Left lung (tissue), 10 donors: ENCODE results near the gene KCNC4. TPM values are rescaled to one million over a fixed set of nuclear protein-coding genes. Genes with fewer than 3 reads are reported as not detected.

Source experiments
- ATAC-seq: fragments of 200-7000 bp; cut with Tn5 transposase; one replicate; pipeline ENCODE4 v1.9.1; 2020; ENCODE audit warnings: moderate library complexity
- DNase-seq, 4 donors: peaks; one replicate each; pipeline ENCODE4 v3.0.0-alpha.2; 2013 to 2020
- H3K27ac ChIP-seq, 2 donors: fragments of 200-600 bp; sonication (generic) in 1 of 2; one replicate each; pipeline versions ENCODE4 v1.5.0 to v1.8.0; 2020 to 2021
- H3K27me3 ChIP-seq, 2 donors: fragments of 200-600 bp; sonication (generic) in 1 of 2; one replicate each; pipeline versions ENCODE4 v1.5.0 to v1.8.0; 2020 to 2021
- H3K36me3 ChIP-seq, 2 donors: fragments of 200-600 bp; sonication (generic) in 1 of 2; one replicate each; pipeline versions ENCODE4 v1.5.0 to v1.8.0; 2020 to 2021
- H3K4me1 ChIP-seq, 2 donors: fragments of 200-600 bp; one replicate each; pipeline ENCODE4 v1.8.0; 2021
- H3K4me3 ChIP-seq, 2 donors: fragments of 200-600 bp; sonication (generic) in 1 of 2; one replicate each; pipeline versions ENCODE4 v1.5.0 to v1.8.0; 2020 to 2021; ENCODE audit warnings: mild to moderate bottlenecking in 1 of 2
- H3K9me3 ChIP-seq, 2 donors: fragments of 200-600 bp; sonication (generic) in 1 of 2; one replicate each; pipeline versions ENCODE4 v1.5.0 to v1.8.0; 2020 to 2021
- intact Hi-C, 2 donors: fragments of 100-400 bp; cut with DNase I; formaldehyde crosslinking; loops; one replicate each; pipeline versions ENCODE4 v1.11.2 to v1.14.2; 2022
- polyA plus RNA-seq, 6 donors: library from polyadenylated mRNA; unstranded; fragments of 120-200 nt; gene quantifications; one replicate each; pipeline ENCODE4 v1.2.1, GENCODE V29; 2013; ENCODE audit not compliant: insufficient read length in 6 of 6
- total RNA-seq, 2 donors: library from RNA; stranded (reverse); fragmentation: NEBNext Ultra II Directional; extraction: Animal tissue kit (Norgen Biotek cat#: 25700); gene quantifications; one replicate each; pipeline ENCODE4 v1.2.1, GENCODE V29; 2021
- TF ChIP-seq, protein P1 (sequence below), 2 donors: fragments of 200-600 bp; sonication (generic) in 1 of 2; IDR thresholded peaks; one replicate each; pipeline versions ENCODE4 v1.5.0 to v1.8.0; 2021; ENCODE audit warnings: antibody characterized with exemption in 2 of 2
- donor health status: DM: no; HTN: yes; CAD: no.
- donor health status: DM: no; HTN: no; CAD: no.

The KCNC4 gene
- total and polyA plus RNA-seq, 8 donors, result 7.7 to 16.3 (median 9.7) TPM

DNA sequence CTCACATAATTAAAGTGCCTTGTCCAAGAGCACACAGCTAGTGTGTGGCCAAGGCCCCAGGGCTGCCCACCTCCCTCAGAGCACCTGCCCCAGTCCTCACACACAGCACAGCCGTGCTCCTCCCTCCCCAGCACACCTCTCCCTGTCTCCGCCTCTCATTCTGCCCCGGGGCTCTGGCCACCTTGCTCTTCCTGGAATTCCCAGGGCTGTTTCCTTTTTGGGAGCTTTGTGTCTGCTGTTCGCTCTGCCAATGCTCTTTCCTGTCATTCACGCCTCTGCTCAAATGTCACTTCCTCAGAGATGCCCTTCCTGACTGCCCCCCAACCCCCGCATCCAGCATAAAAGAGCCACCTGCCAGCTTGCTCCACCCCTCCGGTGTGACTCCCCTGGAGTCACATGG lies 46.5 kb upstream of the KCNC4 start:
- ATAC-seq, result no peak
- no peak overlapping the region for H3K4me3 ChIP-seq
- intact Hi-C loops, result no loop called here
- peaks cover 0 to 20% of the 10 kb centered on the region in 2 donors for H3K27me3 ChIP-seq
- DNase-seq, result no peak
- no peaks in the 10 kb centered on the region for H3K4me1 ChIP-seq
- H3K27ac ChIP-seq, result no peak overlapping the region
- no peaks in the 10 kb centered on the region for H3K36me3 ChIP-seq
- TF ChIP-seq, protein P1, sequence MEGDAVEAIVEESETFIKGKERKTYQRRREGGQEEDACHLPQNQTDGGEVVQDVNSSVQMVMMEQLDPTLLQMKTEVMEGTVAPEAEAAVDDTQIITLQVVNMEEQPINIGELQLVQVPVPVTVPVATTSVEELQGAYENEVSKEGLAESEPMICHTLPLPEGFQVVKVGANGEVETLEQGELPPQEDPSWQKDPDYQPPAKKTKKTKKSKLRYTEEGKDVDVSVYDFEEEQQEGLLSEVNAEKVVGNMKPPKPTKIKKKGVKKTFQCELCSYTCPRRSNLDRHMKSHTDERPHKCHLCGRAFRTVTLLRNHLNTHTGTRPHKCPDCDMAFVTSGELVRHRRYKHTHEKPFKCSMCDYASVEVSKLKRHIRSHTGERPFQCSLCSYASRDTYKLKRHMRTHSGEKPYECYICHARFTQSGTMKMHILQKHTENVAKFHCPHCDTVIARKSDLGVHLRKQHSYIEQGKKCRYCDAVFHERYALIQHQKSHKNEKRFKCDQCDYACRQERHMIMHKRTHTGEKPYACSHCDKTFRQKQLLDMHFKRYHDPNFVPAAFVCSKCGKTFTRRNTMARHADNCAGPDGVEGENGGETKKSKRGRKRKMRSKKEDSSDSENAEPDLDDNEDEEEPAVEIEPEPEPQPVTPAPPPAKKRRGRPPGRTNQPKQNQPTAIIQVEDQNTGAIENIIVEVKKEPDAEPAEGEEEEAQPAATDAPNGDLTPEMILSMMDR (IDR thresholded peaks at IDR 0.05), result no peak
- H3K9me3 ChIP-seq, result no peaks in the 10 kb centered on the region

DNA sequence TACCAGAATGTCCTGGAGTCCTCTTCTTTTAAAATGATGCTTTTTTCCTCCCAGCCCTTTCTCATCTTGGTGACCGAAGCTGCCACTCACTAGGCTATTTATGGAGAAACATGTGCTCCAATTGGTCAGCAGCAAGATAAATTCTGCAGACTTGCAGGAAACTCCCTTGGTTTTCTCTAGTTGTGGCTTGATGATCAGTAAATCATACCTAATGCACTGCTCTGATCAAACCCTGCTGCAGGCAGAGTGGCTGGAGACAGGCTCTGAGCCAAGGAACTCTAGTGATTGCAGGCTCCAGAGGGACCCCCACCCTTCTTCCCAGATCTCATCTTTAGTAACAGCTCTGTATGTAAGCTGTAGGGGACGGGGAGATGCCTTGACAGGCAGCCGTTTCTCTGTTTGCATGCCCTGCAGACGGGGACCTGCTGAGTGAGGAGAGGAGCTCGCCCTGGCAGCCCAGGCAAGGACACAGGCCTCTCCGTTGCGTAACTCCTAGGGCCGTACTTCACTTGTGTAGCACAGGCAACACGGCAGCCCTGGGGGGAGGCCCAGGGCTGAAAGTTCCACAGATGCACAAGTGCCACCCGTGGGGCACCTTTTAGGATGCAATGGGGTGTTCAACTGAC lies 45.3 kb upstream of the KCNC4 start:
- DNase-seq (no peak), ATAC-seq (no peak)
- Histone ChIP-seq H3K36me3 (no peaks in the 10 kb centered on the region), H3K4me1 (no peaks in the 10 kb centered on the region), H3K27me3 (peaks cover 0 to 12% of the 10 kb centered on the region in 2 donors), H3K9me3 (no peaks in the 10 kb centered on the region), H3K4me3 (no peak overlapping the region), H3K27ac (no peak overlapping the region)
- TF ChIP-seq, protein P1 (IDR thresholded peaks at IDR 0.05), result no peak
- intact Hi-C loops, result no loop called here

DNA sequence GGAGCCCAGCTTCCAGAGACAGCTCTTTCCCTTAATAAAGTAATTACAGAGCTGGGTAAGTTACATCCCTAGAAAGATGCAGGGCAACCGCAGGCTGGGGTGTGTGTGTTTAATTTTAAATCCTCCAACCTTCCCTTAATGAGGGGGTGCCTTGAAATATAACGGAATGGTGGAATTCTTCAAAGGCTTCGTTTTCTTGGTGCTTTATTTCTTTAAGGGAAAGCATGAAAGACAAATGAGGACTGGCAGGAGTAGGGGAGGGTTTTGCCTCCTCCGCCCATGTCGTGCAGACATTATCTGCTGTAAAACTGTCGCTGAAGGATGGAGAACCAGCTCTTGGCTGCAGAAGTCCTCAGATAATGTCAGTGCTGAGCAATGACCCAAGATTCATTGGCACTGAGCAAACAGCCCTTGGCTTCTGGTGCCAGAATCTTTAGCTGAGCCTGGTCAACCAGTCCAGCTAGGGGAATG lies 44.3 kb upstream of the KCNC4 start:
- DNase-seq, result no peak
- H3K4me3 ChIP-seq, result no peak overlapping the region
- no peaks in the 10 kb centered on the region for H3K9me3 ChIP-seq
- H3K36me3 ChIP-seq, result no peaks in the 10 kb centered on the region
- H3K27ac ChIP-seq, result no peak overlapping the region
- H3K4me1 ChIP-seq, result no peaks in the 10 kb centered on the region
- intact Hi-C loops, result no loop called here
- no peak for ATAC-seq
- H3K27me3 ChIP-seq, result peaks cover 0 to 12% of the 10 kb centered on the region in 2 donors
- TF ChIP-seq, protein P1 (IDR thresholded peaks at IDR 0.05), result no peak

DNA sequence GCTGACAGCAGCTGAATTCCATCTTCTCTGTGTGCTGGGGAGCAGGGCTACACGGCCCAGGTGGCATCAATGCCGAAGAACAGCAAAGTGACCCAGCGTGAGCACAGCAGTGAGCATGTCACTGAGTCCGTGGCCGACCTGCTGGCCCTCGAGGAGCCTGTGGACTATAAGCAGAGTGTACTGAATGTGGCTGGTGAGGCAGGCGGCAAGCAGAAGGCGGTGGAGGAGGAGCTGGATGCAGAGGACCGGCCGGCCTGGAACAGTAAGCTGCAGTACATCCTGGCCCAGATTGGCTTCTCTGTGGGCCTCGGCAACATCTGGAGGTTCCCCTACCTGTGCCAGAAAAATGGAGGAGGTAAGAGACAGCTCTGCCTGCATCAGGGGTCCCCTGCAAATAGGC lies 43.3 kb upstream of the KCNC4 start:
- no peak overlapping the region for H3K4me3 ChIP-seq
- intact Hi-C loops, result no loop called here
- ATAC-seq (no peak), DNase-seq (no peak)
- H3K36me3 ChIP-seq, result no peaks in the 10 kb centered on the region
- H3K27me3 ChIP-seq, result peaks cover 0 to 7% of the 10 kb centered on the region in 2 donors
- H3K9me3 ChIP-seq, result no peaks in the 10 kb centered on the region
- no peaks in the 10 kb centered on the region for H3K4me1 ChIP-seq
- TF ChIP-seq, protein P1 (IDR thresholded peaks at IDR 0.05), result no peak
- H3K27ac ChIP-seq, result no peak overlapping the region

DNA sequence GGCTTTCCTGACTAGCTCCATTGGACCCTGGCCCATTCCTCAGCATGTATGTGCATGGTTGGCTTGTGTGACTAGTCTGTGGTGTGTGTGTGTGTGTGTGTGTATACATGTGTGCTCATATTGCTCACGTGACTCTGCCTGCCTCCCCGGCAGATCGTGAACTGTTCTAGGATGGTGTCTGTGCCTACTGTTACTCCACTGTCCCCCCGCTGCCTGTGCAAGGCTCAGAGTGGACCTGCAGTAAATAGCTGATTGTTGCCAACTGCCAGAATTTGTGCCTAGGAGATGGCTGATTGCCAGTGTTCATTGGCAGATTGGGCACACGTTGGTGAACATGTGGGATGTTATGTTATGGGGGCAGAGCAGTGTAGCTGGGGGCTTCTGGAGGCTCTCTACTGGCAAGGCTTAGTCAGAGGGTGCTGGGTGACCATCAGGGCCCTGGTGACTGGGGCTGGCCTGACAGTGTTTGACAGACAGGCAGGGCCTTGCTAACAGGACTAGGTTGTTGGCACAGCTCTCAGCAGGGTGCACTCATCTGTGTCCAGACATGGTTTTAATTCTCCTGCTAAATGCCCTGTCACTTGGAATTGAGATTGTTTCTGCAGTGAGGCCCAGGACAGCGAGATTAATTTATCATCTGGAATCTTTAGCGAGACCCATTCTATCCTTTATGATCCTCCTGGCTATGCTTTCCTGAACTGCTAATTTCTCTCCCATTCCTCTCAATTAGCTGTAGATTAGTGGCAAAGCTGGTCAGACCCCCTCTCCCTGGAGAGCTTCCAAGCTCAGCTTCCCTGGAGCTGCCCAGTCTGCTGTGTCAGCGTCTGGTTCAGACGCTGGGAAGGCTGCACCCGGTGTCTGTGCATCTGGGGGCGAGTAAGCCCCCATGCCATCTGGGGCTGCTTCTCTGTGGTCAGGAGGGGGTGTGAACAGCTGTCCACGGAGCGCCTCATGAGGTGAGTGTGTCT lies 39.1 kb upstream of the KCNC4 start:
- H3K27me3 ChIP-seq, result peaks cover 0 to 21% of the 10 kb centered on the region in 2 donors
- no peaks in the 10 kb centered on the region for H3K4me1 ChIP-seq
- intact Hi-C loops, result no loop called here
- H3K4me3 ChIP-seq, result no peak overlapping the region
- no peaks in the 10 kb centered on the region for H3K9me3 ChIP-seq
- H3K36me3 ChIP-seq, result no peaks in the 10 kb centered on the region
- ATAC-seq (no peak), DNase-seq (no peak)
- TF ChIP-seq, protein P1 (IDR thresholded peaks at IDR 0.05), result no peak
- H3K27ac ChIP-seq, result no peak overlapping the region
